IMR-90 (cell line): ENCODE measurements around the gene TMEM62. TPM values are rescaled to one million over a fixed set of nuclear protein-coding genes. Genes with fewer than 3 reads are reported as not detected.

Experiments used
- ATAC-seq: fragments of 200-7000 bp; cut with Tn5 transposase; 2 replicates; pipeline ENCODE4 v1.9.1; 2020; ENCODE audit warnings: low read depth, mild to moderate bottlenecking, moderate library complexity
- BruUV-seq: library from RNA; stranded (reverse); fragments of 400-500 nt; replicated peaks from 2 replicates; lab custom pipeline; 2021; lab: Mats Ljungman, UMichigan
- CTCF ChIA-PET: fragments of 300-600 bp; formaldehyde crosslinking; extraction: SDS; loops from one replicate; lab custom pipeline; 2021; ENCODE audit warnings: antibody characterized with exemption; lab: Yijun Ruan, JAX
- POLR2A ChIA-PET: fragments of 300-600 bp; sonication (Branson Sonifier 250); formaldehyde crosslinking; loops from one replicate; lab custom pipeline; 2022; ENCODE audit warnings: antibody characterized with exemption; ENCODE audit not compliant: unreplicated experiment; lab: Charles Lee
- DNase-seq: peaks from one replicate; pipeline ENCODE4 v3.0.0; 2013
- H2AFZ ChIP-seq: replicated peaks from 2 replicates; pipeline ENCODE3; 2013; ENCODE audit warnings: low read length, mild to moderate bottlenecking; ENCODE audit not compliant: poor library complexity
- H2AK5ac ChIP-seq: 2 replicates; pipeline ENCODE4 v1.6.1; 2013; ENCODE audit warnings: low read depth, low read length, inconsistent platforms
- H2AK9ac ChIP-seq: replicated peaks from 2 replicates; pipeline ENCODE3; 2013; ENCODE audit warnings: mild to moderate bottlenecking, low read depth, low read length, moderate library complexity; ENCODE audit not compliant: poor library complexity
- H2BK120ac ChIP-seq: 2 replicates; pipeline ENCODE4 v1.6.1; 2013; ENCODE audit warnings: low read depth, low read length, inconsistent platforms
- H2BK15ac ChIP-seq: 3 replicates; pipeline ENCODE4 v1.6.1; 2013; ENCODE audit warnings: low read depth, low read length, inconsistent platforms
- H2BK20ac ChIP-seq: 2 replicates; pipeline ENCODE4 v1.6.1; 2013; ENCODE audit warnings: low read depth, mild to moderate bottlenecking, inconsistent platforms, low read length, moderate library complexity
- H2BK5ac ChIP-seq: 2 replicates; pipeline ENCODE4 v1.6.1; 2013; ENCODE audit warnings: mild to moderate bottlenecking, low read depth, low read length, inconsistent platforms; ENCODE audit not compliant: poor library complexity, severe bottlenecking
- H3K14ac ChIP-seq: replicated peaks from 2 replicates; pipeline ENCODE4 v1.6.1; 2013; ENCODE audit warnings: low read depth, low read length, inconsistent platforms
- H3K18ac ChIP-seq: 2 replicates; pipeline ENCODE4 v1.6.1; 2013; ENCODE audit warnings: low read depth, low read length, control low read depth
- H3K23ac ChIP-seq: 2 replicates; pipeline ENCODE4 v1.6.1; 2013; ENCODE audit warnings: low read depth, low read length, inconsistent platforms
- H3K27ac ChIP-seq: 2 replicates; pipeline ENCODE4 v1.5.1; 2013; ENCODE audit warnings: mild to moderate bottlenecking, control low read depth, low read length; ENCODE audit not compliant: insufficient read depth
- H3K27me3 ChIP-seq: 2 replicates; pipeline ENCODE4 v1.6.1; 2013; ENCODE audit warnings: low read length; ENCODE audit not compliant: control insufficient read depth, insufficient read depth
- H3K36me3 ChIP-seq: 2 replicates; pipeline ENCODE4 v1.6.1; 2013; ENCODE audit warnings: low read length, mixed read lengths; ENCODE audit not compliant: control insufficient read depth, insufficient read depth
- H3K4ac ChIP-seq: 2 replicates; pipeline ENCODE4 v1.6.1; 2013; ENCODE audit warnings: low read depth, low read length, inconsistent platforms
- H3K4me1 ChIP-seq: 2 replicates; pipeline ENCODE4 v1.6.1; 2013; ENCODE audit warnings: low read length, mixed read lengths; ENCODE audit not compliant: control insufficient read depth, insufficient read depth
- H3K4me2 ChIP-seq: 2 replicates; pipeline ENCODE4 v1.6.1; 2013; ENCODE audit warnings: low read depth, mild to moderate bottlenecking, control low read depth, low read length, moderate library complexity
- H3K4me3 ChIP-seq: 2 replicates; pipeline ENCODE4 v1.5.1; 2013; ENCODE audit warnings: low read depth, mild to moderate bottlenecking, control low read depth, low read length, moderate library complexity; ENCODE audit not compliant: insufficient read depth
- H3K56ac ChIP-seq: 2 replicates; pipeline ENCODE4 v1.6.1; 2013; ENCODE audit warnings: low read length, inconsistent platforms; ENCODE audit not compliant: insufficient read depth; ENCODE audit errors: extremely low read depth
- H3K79me1 ChIP-seq, 2 experiments: 2 replicates each; pipeline ENCODE4 v1.6.1; 2013; ENCODE audit warnings: low read length in 2 of 2, inconsistent platforms in 1 of 2, low read depth in 1 of 2
- H3K9ac ChIP-seq: 2 replicates; pipeline ENCODE4 v1.6.1; 2013; ENCODE audit warnings: low read depth, low read length, control low read depth
- H3K9me1 ChIP-seq: 2 replicates; pipeline ENCODE4 v1.6.1; 2013; ENCODE audit warnings: low read length, inconsistent platforms; ENCODE audit not compliant: insufficient read depth
- H3K9me3 ChIP-seq: 2 replicates; pipeline ENCODE4 v1.6.1; 2013; ENCODE audit warnings: low read length; ENCODE audit not compliant: control insufficient read depth, insufficient read depth
- H4K20me1 ChIP-seq: 2 replicates; pipeline ENCODE4 v1.6.1; 2013; ENCODE audit warnings: low read length, inconsistent platforms; ENCODE audit not compliant: insufficient read depth
- H4K5ac ChIP-seq: 2 replicates; pipeline ENCODE4 v1.6.1; 2013; ENCODE audit warnings: mild to moderate bottlenecking, low read depth, low read length, control low read depth
- H4K8ac ChIP-seq, 2 experiments: 2 replicates each; pipeline ENCODE4 v1.6.1; 2013; ENCODE audit warnings: low read depth in 2 of 2, low read length in 2 of 2, control low read depth in 1 of 2, inconsistent platforms in 1 of 2
- H4K91ac ChIP-seq: 2 replicates; pipeline ENCODE4 v1.6.1; 2013; ENCODE audit warnings: low read depth, low read length, inconsistent platforms; ENCODE audit not compliant: insufficient read depth
- CEBPB ChIP-seq: IDR thresholded peaks from 2 replicates; pipeline ENCODE4 v1.6.1; 2012; ENCODE audit warnings: low read depth, low read length, improper control_type of control experiment
- CTCF ChIP-seq: conservative IDR thresholded peaks from 2 replicates; pipeline ENCODE4 v1.5.1; 2012; ENCODE audit warnings: mild to moderate bottlenecking, low read depth, low read length, improper control_type of control experiment
- WGBS, 2 experiments: methylation state at CpG; one replicate each; pipeline versions ENCODE4 v1.1.5 to v1.1.7; 2013; ENCODE audit warnings: missing lambda C conversion rate in 2 of 2; ENCODE audit not compliant: insufficient read length in 1 of 2; ENCODE audit errors: extremely low coverage in 2 of 2; 5-methylcytosine and 5-hydroxymethylcytosine counted together
- dilution Hi-C: fragments of 300-500 bp; cut with HindIII; formaldehyde crosslinking; loops from one replicate; pipeline ENCODE4 v1.14.3; 2018; ENCODE audit warnings: low sequenced_read_pairs; ENCODE audit not compliant: unreplicated experiment
- in situ Hi-C: fragments of 300-500 bp; cut with MboI; formaldehyde crosslinking; loops from 3 replicates; pipeline ENCODE4 v1.14.3; 2019; ENCODE audit warnings: low sequenced_read_pairs, inconsistent platforms, mixed read lengths
- intact Hi-C: fragments of 100-400 bp; cut with micrococcal nuclease; formaldehyde crosslinking; loops from 2 replicates; pipeline ENCODE4 v1.10.0; 2022
- polyA plus RNA-seq, 3 experiments: library from polyadenylated mRNA; depleted of rRNA; stranded (reverse); fragments of >200 nt; gene quantifications; 2 replicates each; pipeline ENCODE4 v1.2.3, GENCODE V29; 2012; ENCODE audit warnings: low replicate concordance in 1 of 3
- total RNA-seq: library from RNA; depleted of rRNA; stranded (reverse); fragments of >200 nt; gene quantifications from 2 replicates; pipeline ENCODE4 v1.2.3, GENCODE V29; 2012

The TMEM62 gene
- total and polyA plus RNA-seq, 2 of the 4 experiments (the other 2 are of a cell fraction) = 3.7 to 5.6 TPM

- H2BK120ac ChIP-seq = no peak overlapping the region
- H3K9me3 ChIP-seq = no peaks in the 10 kb centered on the region
- no peak overlapping the region for H2AK5ac ChIP-seq
- peaks cover 51% of the 10 kb centered on the region for H3K27me3 ChIP-seq
- DNase-seq (no peak), ATAC-seq (no peak)
- H2BK15ac ChIP-seq = no peak overlapping the region
- no peaks in the 10 kb centered on the region for H3K36me3 ChIP-seq
- no TSS peak for BruUV-seq
- no peaks in the 10 kb centered on the region for H4K20me1 ChIP-seq
- ChIA-PET CTCF (interaction anchor here (0.7 to 0.9 kb wide), 2 partner anchors 10 to 11 kb away, joined by 3 read pairs; no protein-coding TSS in a partner anchor), POLR2A (no interaction called here)
- no peak overlapping the region for H4K91ac ChIP-seq
- no CpG with 5 or more reads among the region's 6 CpGs for WGBS, 2 experiments
- dilution Hi-C loops = no loop called here
- no peaks in the 10 kb centered on the region for H3K79me1 ChIP-seq
- H3K14ac ChIP-seq = no peak overlapping the region
- no peak overlapping the region for H3K56ac ChIP-seq
- H4K8ac ChIP-seq = no peak overlapping the region
- no peak overlapping the region for H4K5ac ChIP-seq
- H3K23ac ChIP-seq = no peak overlapping the region
- in situ Hi-C loops = no loop called here
- no peak overlapping the region for H2AK9ac ChIP-seq
- no peak overlapping the region for H3K4me2 ChIP-seq
- H2BK5ac ChIP-seq = no peak overlapping the region
- no peak overlapping the region for H3K4ac ChIP-seq
- H3K9me1 ChIP-seq = no peaks in the 10 kb centered on the region
- intact Hi-C loops = no loop called here
- H3K4me1 ChIP-seq = no peaks in the 10 kb centered on the region
- H3K9ac ChIP-seq = no peak overlapping the region
- no peak overlapping the region for H3K27ac ChIP-seq
- no peak overlapping the region for H2BK20ac ChIP-seq
- H3K18ac ChIP-seq = no peak overlapping the region
- no peak overlapping the region for H3K4me3 ChIP-seq
- no peak for TF ChIP-seq CEBPB
- no peak for TF ChIP-seq CTCF
- peak overlapping the region; percentile 29 for H2AFZ ChIP-seq
Measured at GRCh38 chr15:43214592-43215295, 81.4 kb downstream of the TMEM62 start.
